Activated CD8-positive, alpha-beta memory T cell treated with anti-CD3 and anti-CD28 coated beads, Interleukin-2, amount 10 ng/mL, durations not matched to agents 7 days and 5 days (primary cell): ENCODE data around the gene ADRA1B. TPM values are rescaled to one million over a fixed set of nuclear protein-coding genes. Genes with fewer than 3 reads are reported as not detected.

ENCODE experiments used
- total RNA-seq, 2 experiments: library from RNA; stranded (reverse); gene quantifications; one replicate each; pipeline ENCODE4 v1.2.3, GENCODE V29; 2021

The ADRA1B gene
- total RNA-seq, 2 experiments from 2014 or later, result 0.49 TPM; not detected in 1

Other genes starting within 250 kb of the ADRA1B start
- gene TTC1, start 92.7 kb downstream of the ADRA1B start, total RNA-seq, result 10 to 100 TPM; 39.3 to 54.5 TPM
- 10 to 100 TPM; 21.0 to 24.1 TPM for gene PWWP2A, start 203.0 kb downstream of the ADRA1B start, total RNA-seq